Lower lobe of right lung (tissue), 2 donors: ENCODE measurements around the gene ITPR1. TPM values are rescaled to one million over a fixed set of nuclear protein-coding genes. Genes with fewer than 3 reads are reported as not detected.

Source experiments
- ATAC-seq, 2 donors: fragments of 200-7000 bp; cut with Tn5 transposase; one replicate each; pipeline ENCODE4 v1.9.1; 2020 to 2022; ENCODE audit warnings: mild to moderate bottlenecking in 2 of 2, moderate library complexity in 2 of 2
- DNase-seq: peaks from one replicate; pipeline ENCODE4 v3.0.0-alpha.2; 2020
- H3K27ac ChIP-seq: fragments of 200-600 bp; one replicate; pipeline ENCODE4 v1.8.0; 2022
- H3K27me3 ChIP-seq: fragments of 200-600 bp; one replicate; pipeline ENCODE4 v1.8.0; 2022; ENCODE audit warnings: low read depth
- H3K36me3 ChIP-seq: fragments of 200-600 bp; one replicate; pipeline ENCODE4 v1.8.0; 2022; ENCODE audit warnings: mild to moderate bottlenecking
- H3K4me1 ChIP-seq: fragments of 200-600 bp; one replicate; pipeline ENCODE4 v1.8.0; 2022
- H3K4me3 ChIP-seq: fragments of 200-600 bp; one replicate; pipeline ENCODE4 v1.8.0; 2022; ENCODE audit warnings: mild to moderate bottlenecking
- H3K9me3 ChIP-seq: fragments of 200-600 bp; one replicate; pipeline ENCODE4 v1.8.0; 2022
- CTCF ChIP-seq: fragments of 200-600 bp; IDR thresholded peaks from one replicate; pipeline ENCODE4 v1.8.0; 2022; ENCODE audit warnings: antibody characterized with exemption, mild to moderate bottlenecking
- intact Hi-C: fragments of 100-400 bp; cut with DNase I; formaldehyde crosslinking; loops from one replicate; pipeline ENCODE4 v1.11.0; 2022
- total RNA-seq: library from RNA; stranded (reverse); fragmentation: NEBNext Ultra II Directional; extraction: Animal tissue kit (Norgen Biotek cat#: 25700); gene quantifications from one replicate; pipeline ENCODE4 v1.2.1, GENCODE V29; 2021
- donor health status: DM: no; HTN: yes; CAD: no; lungs with severe emphysema.

The ITPR1 gene
- total RNA-seq, 1 donor from 2014 or later: 69.1 TPM

GRCh38 chr3:4746241-4746958 is 253.3 kb downstream of the ITPR1 start:
- H3K4me1 ChIP-seq: peaks cover 32% of the 10 kb centered on the region
- no peak for DNase-seq
- TF ChIP-seq CTCF: no peak
- H3K36me3 ChIP-seq: no peaks in the 10 kb centered on the region
- H3K4me3 ChIP-seq: no peak overlapping the region
- no peak for ATAC-seq
- H3K27me3 ChIP-seq: no peaks in the 10 kb centered on the region
- intact Hi-C loops: no loop called here
- no peak overlapping the region for H3K27ac ChIP-seq
- H3K9me3 ChIP-seq: no peaks in the 10 kb centered on the region

- intact Hi-C loops: no loop called here
- Histone ChIP-seq H3K4me1 (peaks cover 30% of the 10 kb centered on the region), H3K9me3 (no peaks in the 10 kb centered on the region), H3K36me3 (no peaks in the 10 kb centered on the region), H3K4me3 (no peak overlapping the region), H3K27ac (no peak overlapping the region), H3K27me3 (no peaks in the 10 kb centered on the region)
- no peak for DNase-seq
- no peak for ATAC-seq
- TF ChIP-seq CTCF: no peak
These were observed 255.0 kb downstream of the ITPR1 start for GRCh38 chr3:4748127-4748526.

GRCh38 chr3:4748701-4749378 is 255.7 kb downstream of the ITPR1 start:
- Histone ChIP-seq H3K27ac (no peak overlapping the region), H3K9me3 (no peaks in the 10 kb centered on the region), H3K4me3 (no peak overlapping the region), H3K36me3 (no peaks in the 10 kb centered on the region), H3K4me1 (peaks cover 30% of the 10 kb centered on the region), H3K27me3 (no peaks in the 10 kb centered on the region)
- ATAC-seq (no peak), DNase-seq (no peak)
- intact Hi-C loops: no loop called here
- TF ChIP-seq CTCF: no peak

- H3K4me1 ChIP-seq: peaks cover 30% of the 10 kb centered on the region
- DNase-seq (no peak), ATAC-seq (no peak)
- no peaks in the 10 kb centered on the region for H3K9me3 ChIP-seq
- no peak for TF ChIP-seq CTCF
- no peaks in the 10 kb centered on the region for H3K27me3 ChIP-seq
- H3K27ac ChIP-seq: peak overlapping the region; percentile 72
- H3K4me3 ChIP-seq: no peak overlapping the region
- intact Hi-C loops: no loop called here
- no peaks in the 10 kb centered on the region for H3K36me3 ChIP-seq
These were observed 256.4 kb downstream of the ITPR1 start for GRCh38 chr3:4749567-4750002.

GRCh38 chr3:4750306-4750968 is 257.3 kb downstream of the ITPR1 start:
- no peak overlapping the region for H3K4me3 ChIP-seq
- no peak for DNase-seq
- peaks cover 30% of the 10 kb centered on the region for H3K4me1 ChIP-seq

More at GRCh38 chr3:4750306-4750968, 257.3 kb downstream of the ITPR1 start:
- peak; percentile 42 to 80 for ATAC-seq
- Histone ChIP-seq H3K36me3 (no peaks in the 10 kb centered on the region), H3K27ac (peak overlapping the region; percentile 72), H3K27me3 (no peaks in the 10 kb centered on the region), H3K9me3 (no peaks in the 10 kb centered on the region)
- no peak for TF ChIP-seq CTCF
- intact Hi-C loops: no loop called here
